Bronchial epithelial cell (primary cell): ENCODE data around the gene THSD4. TPM values are rescaled to one million over a fixed set of nuclear protein-coding genes. Genes with fewer than 3 reads are reported as not detected.

Source experiments
- DNase-seq: peaks from one replicate; pipeline ENCODE4 v3.0.0-alpha.2; 2010; ENCODE audit warnings: low read depth
- FAIRE-seq: peaks from 2 replicates; lab custom pipeline; 2011; peaks lifted over from hg19 to GRCh38; lab: Jason Lieb, UNC
- H3K27me3 ChIP-seq: 2 replicates; pipeline ENCODE4 v1.5.1; 2011; ENCODE audit warnings: low read length; ENCODE audit not compliant: control insufficient read depth, insufficient read depth
- H3K36me3 ChIP-seq: 2 replicates; pipeline ENCODE4 v1.5.1; 2011; ENCODE audit warnings: low read length; ENCODE audit not compliant: control insufficient read depth, insufficient read depth
- H3K4me3 ChIP-seq: 2 replicates; pipeline ENCODE4 v1.5.1; 2011; ENCODE audit warnings: mild to moderate bottlenecking, low read depth, low read length, control low read depth
- total RNA-seq: library from RNA; depleted of rRNA; stranded (reverse); fragments of >200 nt; gene quantifications from 2 replicates; pipeline ENCODE4 v1.2.1, GENCODE V29; 2014
- TF ChIP-seq, protein P1 (sequence below): IDR thresholded peaks from 2 replicates; pipeline ENCODE4 v1.5.1; 2011; ENCODE audit warnings: mild to moderate bottlenecking, moderate library complexity, low read length, control low read depth, inconsistent platforms; ENCODE audit not compliant: insufficient read depth, severe bottlenecking

THSD4 gene
- total RNA-seq, 1 donor from 2014 or later, result 14.5 TPM

DNA sequence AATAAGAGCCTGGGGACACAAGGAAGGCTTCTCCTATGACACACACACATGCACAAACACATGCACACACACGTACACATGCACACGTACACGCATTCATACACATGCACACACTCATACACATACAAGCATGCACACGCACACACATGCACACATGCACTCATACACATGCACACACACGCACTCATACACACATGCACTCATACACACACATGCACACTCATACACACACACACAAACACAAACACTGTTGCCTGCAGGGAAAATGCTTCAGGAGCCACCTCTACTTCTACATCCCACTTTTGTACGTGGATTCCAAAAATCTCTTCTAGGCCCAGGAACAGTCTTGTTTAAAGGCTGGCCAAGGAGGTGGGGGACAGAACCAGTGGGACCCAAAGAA is 674.3 kb downstream of the THSD4 start:
- H3K4me3 ChIP-seq, result no peak overlapping the region
- no peak for DNase-seq
- TF ChIP-seq, protein P1, sequence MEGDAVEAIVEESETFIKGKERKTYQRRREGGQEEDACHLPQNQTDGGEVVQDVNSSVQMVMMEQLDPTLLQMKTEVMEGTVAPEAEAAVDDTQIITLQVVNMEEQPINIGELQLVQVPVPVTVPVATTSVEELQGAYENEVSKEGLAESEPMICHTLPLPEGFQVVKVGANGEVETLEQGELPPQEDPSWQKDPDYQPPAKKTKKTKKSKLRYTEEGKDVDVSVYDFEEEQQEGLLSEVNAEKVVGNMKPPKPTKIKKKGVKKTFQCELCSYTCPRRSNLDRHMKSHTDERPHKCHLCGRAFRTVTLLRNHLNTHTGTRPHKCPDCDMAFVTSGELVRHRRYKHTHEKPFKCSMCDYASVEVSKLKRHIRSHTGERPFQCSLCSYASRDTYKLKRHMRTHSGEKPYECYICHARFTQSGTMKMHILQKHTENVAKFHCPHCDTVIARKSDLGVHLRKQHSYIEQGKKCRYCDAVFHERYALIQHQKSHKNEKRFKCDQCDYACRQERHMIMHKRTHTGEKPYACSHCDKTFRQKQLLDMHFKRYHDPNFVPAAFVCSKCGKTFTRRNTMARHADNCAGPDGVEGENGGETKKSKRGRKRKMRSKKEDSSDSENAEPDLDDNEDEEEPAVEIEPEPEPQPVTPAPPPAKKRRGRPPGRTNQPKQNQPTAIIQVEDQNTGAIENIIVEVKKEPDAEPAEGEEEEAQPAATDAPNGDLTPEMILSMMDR, result no peak
- peak; percentile 85 for FAIRE-seq
- H3K27me3 ChIP-seq, result no peaks in the 10 kb centered on the region
- no peaks in the 10 kb centered on the region for H3K36me3 ChIP-seq

- no peaks in the 10 kb centered on the region for H3K36me3 ChIP-seq
- no peaks in the 10 kb centered on the region for H3K27me3 ChIP-seq
- DNase-seq, result peak; percentile 82
- H3K4me3 ChIP-seq, result no peak overlapping the region
- TF ChIP-seq, protein P1, result no peak
- no peak for FAIRE-seq
These were observed 674.8 kb downstream of the THSD4 start for GRCh38 chr15:71790081-71790480.

DNA sequence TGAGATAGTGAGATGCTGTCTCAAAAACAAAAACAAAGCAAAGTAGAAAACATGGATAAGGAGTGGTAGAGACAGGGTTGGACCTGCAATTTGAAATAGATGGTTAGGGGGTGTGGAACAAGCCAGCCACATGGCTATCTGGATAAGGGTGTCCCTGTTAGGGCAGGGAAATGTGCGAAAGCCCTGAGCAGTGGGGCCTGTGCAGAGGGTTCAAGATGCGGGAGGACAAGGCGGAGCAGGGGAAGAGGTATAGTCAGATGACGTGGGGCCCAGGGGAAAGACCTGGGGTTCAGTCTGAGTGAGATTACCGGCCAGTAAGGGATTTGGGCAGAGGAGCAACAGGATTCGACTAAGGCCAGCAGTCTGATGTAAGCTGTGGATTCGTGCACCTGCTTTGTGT is 676.7 kb downstream of the THSD4 start:
- Histone ChIP-seq H3K4me3 (no peak overlapping the region), H3K36me3 (no peaks in the 10 kb centered on the region), H3K27me3 (no peaks in the 10 kb centered on the region)
- DNase-seq, result no peak
- TF ChIP-seq, protein P1, result no peak
- FAIRE-seq, result no peak

- no peaks in the 10 kb centered on the region for H3K27me3 ChIP-seq
- FAIRE-seq (no peak), DNase-seq (peak; percentile 89)
- no peaks in the 10 kb centered on the region for H3K36me3 ChIP-seq
- no peak overlapping the region for H3K4me3 ChIP-seq
- TF ChIP-seq, protein P1, result no peak
These were observed 677.2 kb downstream of the THSD4 start for GRCh38 chr15:71792521-71792920.

GRCh38 chr15:71798641-71799040 is 683.4 kb downstream of the THSD4 start:
- H3K27me3 ChIP-seq, result no peaks in the 10 kb centered on the region
- no peaks in the 10 kb centered on the region for H3K36me3 ChIP-seq
- TF ChIP-seq, protein P1, result no peak
- FAIRE-seq (no peak), DNase-seq (no peak)
- no peak overlapping the region for H3K4me3 ChIP-seq

DNA sequence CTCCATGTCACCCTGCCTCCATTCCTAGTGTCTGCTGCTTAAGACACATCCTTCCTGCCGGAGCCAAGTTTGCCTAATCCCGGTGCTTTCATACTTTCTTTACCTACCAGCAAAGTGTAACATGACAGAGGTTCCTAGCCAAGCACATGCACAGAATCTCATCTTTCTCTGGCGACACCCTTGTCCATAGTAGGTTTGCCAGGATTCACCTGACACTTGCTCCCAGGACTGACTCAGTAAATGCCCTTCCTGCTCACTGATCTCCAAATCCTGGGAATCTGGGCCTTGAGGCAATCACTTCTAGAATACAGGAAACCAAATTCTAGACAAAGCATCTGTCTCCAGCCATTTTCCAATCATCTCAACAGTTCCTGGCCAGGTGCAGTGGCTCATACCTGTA is 684.9 kb downstream of the THSD4 start:
- Histone ChIP-seq H3K4me3 (no peak overlapping the region), H3K27me3 (no peaks in the 10 kb centered on the region), H3K36me3 (no peaks in the 10 kb centered on the region)
- DNase-seq (no peak), FAIRE-seq (peak; percentile 55)
- TF ChIP-seq, protein P1, result no peak
